NCI-H2196 (cell line): Measurements from ENCODE around the gene KIF26A.

ENCODE experiments used
- DNase-seq: peaks from one replicate; lab custom pipeline; 2025; ENCODE audit not compliant: unreplicated experiment; lab: John Stamatoyannopoulos, UW

KIF26A gene

GRCh38 chr14:104112609-104113571 is 25.5 kb upstream of the KIF26A start:
- no peak for DNase-seq

- no peak for DNase-seq
These were observed 24.6 kb upstream of the KIF26A start for GRCh38 chr14:104113631-104114420.

GRCh38 chr14:104114421-104115130 is 23.8 kb upstream of the KIF26A start:
- DNase-seq, result no peak

GRCh38 chr14:104115131-104115600 is 23.2 kb upstream of the KIF26A start:
- DNase-seq, result no peak

GRCh38 chr14:104115691-104116287 is 22.6 kb upstream of the KIF26A start:
- no peak for DNase-seq

GRCh38 chr14:104116288-104116755 is 22.1 kb upstream of the KIF26A start:
- DNase-seq, result no peak

- no peak for DNase-seq
These were observed 21.5 kb upstream of the KIF26A start for GRCh38 chr14:104116756-104117340.

GRCh38 chr14:104117341-104118005 is 20.9 kb upstream of the KIF26A start:
- no peak for DNase-seq

GRCh38 chr14:104118006-104118844 is 20.2 kb upstream of the KIF26A start:
- no peak for DNase-seq

- no peak for DNase-seq
These were observed 19.3 kb upstream of the KIF26A start for GRCh38 chr14:104119119-104119487.

GRCh38 chr14:104119488-104120251 is 18.7 kb upstream of the KIF26A start:
- DNase-seq, result no peak

- no peak for DNase-seq
These were observed 18.1 kb upstream of the KIF26A start for GRCh38 chr14:104120281-104120741.

- no peak for DNase-seq
These were observed 17.2 kb upstream of the KIF26A start for GRCh38 chr14:104121142-104121541.

GRCh38 chr14:104123879-104124278 is 14.5 kb upstream of the KIF26A start:
- no peak for DNase-seq

GRCh38 chr14:104125011-104125410 is 13.4 kb upstream of the KIF26A start:
- DNase-seq, result no peak

- no peak for DNase-seq
These were observed 11.6 kb upstream of the KIF26A start for GRCh38 chr14:104126753-104127152.

- no peak for DNase-seq
These were observed 9.4 kb upstream of the KIF26A start for GRCh38 chr14:104128981-104129380.

GRCh38 chr14:104129556-104129955 is 8.8 kb upstream of the KIF26A start:
- no peak for DNase-seq
